Activated effector memory CD4-positive, alpha-beta T cell treated with anti-CD3 and anti-CD28 coated beads, Interleukin-2, amount 50 U/mL, for 16 hours (primary cell): Measurements from ENCODE around the gene BLTP2.
A peak's percentile ranks its signal among the peaks of the same experiment; 100 is the strongest.
"Not testable (repeated sequence)": the region's sequence is repeated elsewhere in the genome, so short reads cannot be mapped to it uniquely, and the experiment has no call there.

Source experiments
- DNase-seq: peaks from one replicate; pipeline ENCODE4 v3.0.0-alpha.2; 2020

Gene BLTP2

GRCh38 chr17:28644787-28645575, at the start of gene BLTP2:
TSS of gene BLTP2 (minus strand) at chr17:28645158. CDS start at chr17:28645056, 102 bp downstream.
- peak; percentile 99 for DNase-seq

- DNase-seq = no peak
Measured at GRCh38 chr17:28693869-28694268, 48.9 kb upstream of the BLTP2 start.

- no peak for DNase-seq
Measured at GRCh38 chr17:28689011-28689410, 44.1 kb upstream of the BLTP2 start.

- DNase-seq = no peak
Measured at GRCh38 chr17:28688481-28688880, 43.5 kb upstream of the BLTP2 start.

GRCh38 chr17:28686296-28686695, 41.3 kb upstream of the BLTP2 start:
- no peak for DNase-seq

- DNase-seq = no peak
Measured at GRCh38 chr17:28685366-28685765, 40.4 kb upstream of the BLTP2 start.

GRCh38 chr17:28684963-28685362, 40.0 kb upstream of the BLTP2 start:
- DNase-seq = no peak

- peak; percentile 41 for DNase-seq
Measured at GRCh38 chr17:28682655-28683054, 37.7 kb upstream of the BLTP2 start.

- DNase-seq = no peak
Measured at GRCh38 chr17:28675980-28676379, 31.0 kb upstream of the BLTP2 start.

GRCh38 chr17:28675490-28675889, 30.5 kb upstream of the BLTP2 start:
- DNase-seq = no peak

GRCh38 chr17:28669918-28670317, 25.0 kb upstream of the BLTP2 start:
- DNase-seq = no peak

GRCh38 chr17:28667870-28668269, 22.9 kb upstream of the BLTP2 start:
- DNase-seq = no peak

- DNase-seq = no peak
Measured at GRCh38 chr17:28665994-28666393, 21.0 kb upstream of the BLTP2 start.

- no peak for DNase-seq
Measured at GRCh38 chr17:28663723-28664122, 18.8 kb upstream of the BLTP2 start.

- DNase-seq = no peak
Measured at GRCh38 chr17:28662527-28662829, 17.5 kb upstream of the BLTP2 start.

- peak; percentile 98 for DNase-seq
Measured at GRCh38 chr17:28661635-28662526, 16.9 kb upstream of the BLTP2 start, which contains the start of the genes SDF2 and SUPT6H. TSS of gene SDF2 (minus strand) at chr17:28661906. CDS start at chr17:28661876, 30 bp downstream. TSS of gene SUPT6H (plus strand) at chr17:28662205. CDS start at chr17:28673402, 11,197 bp downstream.

- DNase-seq = not testable (repeated sequence)
Measured at GRCh38 chr17:28659497-28659881, 14.5 kb upstream of the BLTP2 start.

GRCh38 chr17:28658766-28659496, 14.0 kb upstream of the BLTP2 start:
- DNase-seq = not testable (repeated sequence)

GRCh38 chr17:28658342-28658741, 13.4 kb upstream of the BLTP2 start:
- not testable (repeated sequence) for DNase-seq

- no peak for DNase-seq
Measured at GRCh38 chr17:28657756-28658155, 12.8 kb upstream of the BLTP2 start.

- DNase-seq = no peak
Measured at GRCh38 chr17:28655160-28655559, 10.2 kb upstream of the BLTP2 start.

GRCh38 chr17:28648698-28649097, 3.7 kb upstream of the BLTP2 start:
- no peak for DNase-seq
